GM19395 (cell line): ENCODE data around the gene CCDC102A.

Experiments
- ATAC-seq: cut with Tn5 transposase; IDR thresholded peaks from one replicate; pipeline ENCODE4 v1.9.1; 2021; ENCODE audit warnings: mild to moderate bottlenecking, moderate library complexity; ENCODE audit not compliant: unreplicated experiment

The CCDC102A gene

DNA sequence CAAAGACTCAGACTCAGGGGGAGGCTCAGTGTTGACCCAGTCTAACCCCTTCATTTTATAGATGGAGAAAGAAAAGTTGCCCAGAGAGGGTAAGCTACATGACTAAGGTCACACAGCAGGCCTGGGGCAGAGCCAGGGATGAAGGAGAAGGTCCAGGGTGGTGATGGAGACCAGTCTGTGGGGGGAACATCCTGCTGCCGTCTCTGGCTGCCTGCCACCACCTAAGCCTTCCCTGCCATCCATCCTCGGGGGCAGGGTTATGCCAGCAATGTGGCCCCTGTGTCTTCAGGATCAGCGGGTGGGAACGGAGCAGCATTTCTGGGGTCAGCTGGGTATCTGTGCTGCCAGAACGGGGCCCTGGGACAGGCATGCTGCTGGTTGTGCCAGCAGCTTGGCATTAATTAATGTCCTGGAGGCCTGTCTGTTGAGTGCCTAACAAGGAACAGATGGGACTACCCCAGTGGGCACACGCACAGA lies 55.6 kb downstream of the CCDC102A start:
- ATAC-seq: no peak

DNA sequence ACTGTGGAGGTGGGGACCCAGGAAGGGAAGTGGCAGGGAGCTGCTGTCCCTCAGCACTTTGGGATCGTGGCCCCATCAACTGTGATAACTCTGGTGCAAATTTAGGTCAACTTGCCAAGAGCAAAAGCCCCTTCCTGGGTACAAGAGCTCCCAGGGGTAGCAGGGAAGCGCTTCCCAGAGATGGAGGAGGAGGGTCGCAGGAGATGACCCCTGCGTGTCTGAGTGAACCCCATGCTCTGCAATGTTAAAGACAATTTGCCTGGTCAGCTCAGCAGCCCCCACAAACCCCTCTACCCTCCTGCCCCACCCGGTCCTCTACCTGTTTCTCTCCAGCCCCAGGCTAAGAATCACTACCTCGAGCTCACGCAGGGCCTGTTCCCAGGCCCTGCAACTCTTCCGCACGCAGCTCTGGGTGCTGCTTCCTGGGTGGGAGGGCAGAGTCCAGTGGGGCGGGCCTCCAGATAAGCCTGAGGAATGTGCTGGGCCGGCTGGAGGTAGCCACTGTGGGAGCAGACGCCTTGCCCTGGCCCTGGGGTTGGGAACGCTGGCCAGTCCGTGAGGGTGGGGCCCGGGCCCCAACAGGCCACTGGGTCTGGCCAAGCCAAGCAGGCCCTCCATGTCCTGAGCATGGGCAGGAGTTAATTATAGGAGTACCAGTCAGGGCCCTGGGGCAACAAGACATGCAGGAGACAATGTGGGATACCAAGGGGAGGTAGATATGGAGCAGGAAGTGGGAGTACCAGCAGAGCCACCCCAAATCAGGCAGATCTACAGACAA lies 56.2 kb downstream of the CCDC102A start:
- ATAC-seq: no peak

DNA sequence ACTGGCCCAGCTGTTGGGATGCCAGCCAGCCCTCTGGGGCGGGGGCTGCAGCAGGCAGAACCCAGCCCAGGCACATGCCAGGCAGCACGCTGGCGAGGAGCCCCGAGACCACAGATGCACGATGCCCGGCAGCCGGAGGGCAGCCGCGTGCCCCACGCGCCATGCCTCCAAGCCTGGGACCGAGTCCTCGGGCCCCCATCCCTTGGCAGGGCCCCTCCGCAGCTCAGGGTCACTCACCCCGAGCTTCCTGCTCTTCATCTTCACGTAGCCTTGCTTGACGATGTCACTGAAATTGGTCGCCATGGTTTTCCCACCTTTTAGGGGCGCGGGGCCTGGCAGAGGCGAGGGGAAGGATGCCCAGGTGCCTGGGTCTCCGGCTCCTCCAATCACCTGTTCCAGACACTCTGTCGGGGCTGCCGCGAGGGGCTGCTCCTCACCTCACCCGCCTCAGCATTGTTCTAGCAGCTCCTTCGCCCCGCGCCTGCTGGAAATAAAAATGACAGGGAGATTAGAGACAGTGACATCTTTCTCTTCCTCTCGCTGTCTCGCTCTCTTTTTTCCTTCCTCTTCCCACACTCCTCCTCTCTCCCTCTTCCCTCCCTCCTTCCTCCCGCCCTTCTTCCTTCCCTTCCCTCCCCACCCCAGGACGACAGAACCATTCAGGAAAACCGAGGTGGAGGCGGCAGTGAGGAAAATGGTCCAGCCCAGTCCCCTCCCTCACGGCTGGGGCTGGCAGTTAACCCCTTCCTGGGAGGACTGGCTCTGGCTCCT lies 57.0 kb downstream of the CCDC102A start:
- ATAC-seq: no peak

DNA sequence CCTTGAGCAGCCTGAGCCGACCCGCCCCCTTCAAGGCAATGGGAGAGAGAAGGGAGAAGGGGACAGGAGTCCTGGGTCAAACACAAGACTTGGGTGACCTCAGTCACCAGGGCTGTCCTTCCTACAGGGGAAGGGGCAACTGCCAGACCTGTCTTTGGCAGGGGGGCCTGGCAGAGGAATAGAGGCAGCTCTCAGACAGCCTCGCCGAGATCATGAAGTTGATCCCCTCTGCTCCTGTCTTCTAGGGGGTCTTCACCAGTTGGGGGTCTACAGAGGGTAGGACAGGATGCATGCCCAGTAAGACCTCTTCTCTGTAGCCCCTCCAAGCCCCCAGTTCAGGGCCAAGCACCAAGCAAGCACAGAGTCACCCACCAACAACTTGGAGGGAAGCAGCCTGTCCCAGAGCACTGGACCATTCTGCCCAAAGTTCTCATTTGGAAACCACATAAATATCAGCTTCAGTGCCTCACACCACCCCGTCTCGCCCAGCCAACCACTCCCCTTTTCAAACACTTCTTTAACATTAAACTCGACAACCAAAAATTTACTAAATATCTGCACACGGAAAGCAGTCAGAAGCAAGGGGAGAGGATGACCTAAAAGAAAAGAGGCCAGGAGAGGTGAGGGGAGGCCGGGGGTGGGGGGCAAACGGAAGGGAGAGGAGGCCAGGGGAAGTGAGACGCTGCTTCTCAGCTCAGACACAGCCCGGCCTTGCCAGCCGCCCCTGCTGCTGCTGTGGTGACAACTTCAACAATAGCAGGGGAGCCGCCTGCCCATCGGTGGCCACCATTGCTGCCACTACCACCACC lies 57.8 kb downstream of the CCDC102A start:
- ATAC-seq: no peak

DNA sequence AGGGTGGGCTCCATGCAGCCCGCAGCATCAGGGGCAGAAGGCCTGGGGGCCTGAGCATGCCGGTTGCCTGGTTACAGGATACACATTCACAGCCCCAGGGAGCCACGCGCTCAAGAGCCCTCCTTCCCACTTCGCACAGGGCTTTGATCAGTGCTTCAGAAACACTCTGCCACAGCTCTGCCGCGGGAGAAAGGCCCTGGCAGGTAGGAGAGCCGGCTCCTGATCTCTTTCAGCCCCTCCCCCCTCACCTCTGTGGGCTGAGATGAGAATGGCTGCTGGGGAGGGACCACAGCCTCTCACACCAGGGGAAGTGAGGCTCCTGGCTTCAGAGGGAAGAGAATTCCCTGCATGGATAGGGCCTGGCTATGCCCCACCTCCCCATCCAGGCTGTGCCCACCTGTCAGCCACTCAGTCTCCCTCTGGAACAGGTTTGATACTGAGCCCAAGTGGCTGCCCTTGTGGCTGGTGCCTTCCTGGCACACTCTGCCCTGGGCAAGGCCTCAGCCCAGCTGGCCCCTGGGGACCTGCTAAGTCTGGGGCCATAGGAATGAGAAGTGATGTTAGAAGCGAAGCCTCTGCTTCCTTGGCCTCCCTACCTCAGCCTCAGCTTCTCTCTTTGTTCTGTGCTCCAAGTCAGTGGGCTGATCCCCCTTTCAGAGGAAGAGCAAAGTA lies 58.7 kb downstream of the CCDC102A start:
- ATAC-seq: no peak

DNA sequence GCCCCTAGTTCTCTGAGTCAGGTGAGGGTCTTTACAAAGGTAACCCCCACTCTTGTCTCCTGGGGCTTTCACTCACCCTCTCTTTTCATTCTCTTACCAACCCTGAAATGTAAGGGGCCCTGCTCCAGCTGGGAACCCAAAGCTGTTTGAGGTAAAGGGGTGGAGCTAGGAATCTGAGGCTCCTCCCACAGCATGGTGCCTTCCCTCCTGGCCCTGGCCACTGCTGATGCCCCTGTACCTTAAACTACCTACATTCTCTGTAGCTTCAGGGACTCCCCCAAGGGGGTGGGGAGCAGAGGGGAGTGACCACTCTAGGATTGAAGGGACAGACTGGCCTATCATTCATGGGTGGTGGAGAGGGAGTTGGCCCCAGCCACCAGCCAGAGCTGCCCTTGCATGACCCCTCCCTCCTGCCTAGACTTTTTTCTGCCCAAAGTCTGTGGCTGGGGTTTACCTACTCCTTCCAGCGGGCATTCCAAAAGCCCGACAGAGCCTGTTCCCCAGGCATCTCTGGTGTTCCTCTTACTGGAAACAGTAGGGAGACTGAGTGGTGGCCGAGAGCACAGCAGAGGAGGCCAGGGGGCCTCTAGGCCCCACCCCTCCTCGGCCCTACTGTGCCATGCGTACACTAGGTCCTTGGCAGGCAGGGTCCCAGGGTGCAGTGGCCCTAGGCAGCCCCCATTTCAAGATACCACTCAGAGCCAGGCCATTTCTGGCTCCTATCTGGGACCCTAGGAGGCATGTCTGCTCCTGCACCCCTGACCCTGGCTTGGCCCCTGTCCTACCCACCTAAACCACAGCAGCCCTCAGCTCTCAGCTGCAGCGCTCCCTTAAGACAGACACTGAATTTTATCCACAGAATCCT lies 59.6 kb downstream of the CCDC102A start:
- no peak for ATAC-seq

DNA sequence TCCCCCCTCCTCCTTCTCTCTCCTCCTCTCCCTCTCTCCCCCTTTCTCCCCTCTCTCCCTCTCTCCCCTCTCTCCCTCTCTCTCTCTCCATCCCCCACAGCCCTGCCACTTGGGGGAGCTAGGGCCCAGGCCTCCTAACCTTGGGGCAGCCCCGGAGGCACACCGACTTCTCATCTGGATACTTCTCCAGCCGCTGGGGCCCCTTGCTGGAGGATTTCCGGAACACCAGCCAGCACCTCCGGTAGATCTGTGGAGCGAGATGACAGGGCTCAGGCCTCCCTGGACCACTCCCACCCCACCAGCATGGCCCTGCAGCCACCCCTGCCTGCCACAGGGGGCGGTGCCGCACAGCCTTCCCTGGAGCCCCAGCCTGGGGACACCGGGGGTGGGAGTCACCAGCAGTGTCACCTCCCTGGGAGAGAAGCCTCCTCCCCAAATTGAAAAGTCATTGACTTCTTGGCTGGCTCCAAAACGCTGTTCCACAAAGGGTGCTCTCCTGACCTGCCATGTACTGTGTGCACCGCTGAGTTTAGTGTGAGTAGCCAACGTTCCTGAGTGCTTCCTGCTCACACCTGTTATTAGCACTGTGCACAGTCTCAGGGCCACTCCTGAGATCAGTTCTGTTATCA lies 60.5 kb downstream of the CCDC102A start:
- peak; percentile 84 for ATAC-seq

DNA sequence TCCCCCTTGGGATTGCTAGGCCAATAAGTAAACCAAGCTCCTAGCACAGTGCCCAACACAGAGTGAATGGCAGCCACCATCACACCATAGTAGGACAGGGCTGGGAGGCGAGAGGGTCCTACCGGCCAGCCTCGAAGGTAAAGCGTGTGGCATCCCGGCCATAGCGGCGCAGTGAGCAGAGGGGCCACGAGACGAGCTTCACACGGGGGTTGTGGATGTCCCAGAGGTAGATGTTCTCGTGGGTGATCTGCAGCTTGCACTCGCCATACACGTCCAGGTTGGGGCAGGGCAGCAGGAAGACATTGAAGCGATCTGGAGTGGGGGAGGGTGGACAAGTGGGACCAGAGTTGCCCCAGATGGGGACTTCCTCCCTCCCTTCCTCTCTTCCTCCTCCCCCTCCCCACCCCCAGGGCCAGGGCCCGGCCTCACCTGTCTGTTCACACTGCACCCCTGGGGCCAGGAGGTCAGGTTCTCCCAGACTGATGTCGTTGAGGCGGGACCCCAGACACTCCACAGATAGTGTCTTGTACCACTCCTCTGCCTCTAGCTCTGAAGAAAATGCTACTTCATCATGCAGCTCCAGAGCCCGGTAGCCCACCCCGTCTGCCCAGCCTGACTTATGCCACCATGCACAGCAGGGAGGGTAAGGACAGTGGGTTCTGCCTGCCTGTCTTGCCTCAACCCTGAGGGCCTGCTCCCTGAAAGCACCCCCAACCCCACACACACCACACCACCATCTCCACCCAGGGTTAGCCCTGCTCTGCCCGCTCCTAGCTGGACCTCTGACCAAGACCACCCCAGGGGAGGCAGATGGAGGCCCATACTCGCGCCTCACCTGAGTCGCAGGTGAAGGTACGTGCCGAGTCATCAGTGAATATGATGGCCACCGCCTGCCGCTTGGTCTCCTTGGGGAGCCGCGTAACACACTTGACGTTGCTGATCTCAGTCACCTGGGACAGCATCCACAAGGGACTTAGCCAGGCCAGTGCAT lies 61.4 kb downstream of the CCDC102A start:
- no peak for ATAC-seq

DNA sequence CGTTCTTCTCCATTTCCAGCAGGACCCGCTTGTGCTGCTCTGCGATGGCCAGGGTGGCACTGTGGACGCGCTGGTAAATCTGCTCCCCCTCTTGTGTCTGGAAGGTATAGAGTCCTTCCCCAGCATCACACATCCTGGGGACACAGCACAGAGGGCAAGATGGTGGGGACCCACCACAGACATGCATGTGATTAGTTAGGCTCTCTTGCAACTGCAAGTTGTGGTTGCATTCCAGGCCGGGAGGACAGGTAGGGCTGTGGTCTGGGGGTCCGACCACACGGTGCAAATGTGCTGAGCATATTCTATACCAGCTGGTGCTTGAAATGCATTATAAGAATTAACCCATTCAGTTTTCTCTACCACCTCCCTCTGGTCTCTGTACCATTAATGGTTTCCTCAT lies 62.5 kb downstream of the CCDC102A start:
- ATAC-seq: no peak

DNA sequence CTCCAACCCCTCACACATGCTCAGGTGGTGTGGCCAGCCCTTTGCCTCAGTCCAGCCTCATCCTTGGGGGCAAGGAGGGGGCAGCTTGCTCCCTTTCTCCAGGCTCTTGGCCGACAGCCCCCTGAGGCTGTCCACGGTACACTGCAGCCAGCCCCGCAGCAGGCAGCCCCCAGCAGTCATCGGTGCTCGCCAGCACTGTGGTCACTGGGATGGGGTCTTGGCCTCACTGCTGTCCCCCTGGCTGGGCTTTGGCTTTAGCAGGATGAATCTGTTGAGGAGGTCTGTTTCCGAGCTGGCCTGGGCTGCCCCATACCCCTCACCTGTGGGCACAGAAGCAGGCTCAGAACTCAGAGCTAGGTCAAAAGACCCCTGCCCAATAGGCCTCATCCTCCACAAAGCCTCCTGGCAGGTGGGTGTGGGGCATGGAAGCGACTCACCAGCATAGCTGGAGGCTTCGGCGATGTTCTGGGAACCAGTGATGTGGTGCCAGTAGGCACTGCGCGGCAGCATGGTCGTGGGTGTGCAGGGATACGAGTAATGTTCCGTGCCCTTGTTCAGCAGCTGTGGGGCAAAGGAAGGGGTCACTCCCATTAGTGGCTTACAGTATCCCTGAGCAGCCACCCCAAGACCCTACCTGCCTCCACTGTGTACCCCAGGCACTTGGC lies 63.1 kb downstream of the CCDC102A start:
- no peak for ATAC-seq

DNA sequence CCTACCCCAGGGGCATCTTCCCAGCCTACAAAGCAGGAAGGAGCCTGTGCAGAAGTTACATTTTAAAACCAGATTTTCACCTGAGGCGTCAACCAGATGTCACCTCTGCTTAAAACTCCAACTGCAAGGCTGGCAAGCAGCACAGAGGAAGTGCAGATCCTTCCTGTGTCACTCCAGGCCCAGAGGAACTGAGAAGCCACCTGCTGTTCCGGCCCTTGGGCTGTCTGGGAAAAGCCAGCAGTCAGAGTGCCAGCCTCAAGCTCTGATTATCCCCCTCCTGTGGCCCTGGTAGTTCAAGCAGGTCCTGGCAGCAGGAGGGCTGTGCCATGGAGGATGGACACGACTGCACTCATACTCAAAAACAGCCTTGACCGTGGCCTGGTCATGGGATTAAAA lies 63.7 kb downstream of the CCDC102A start:
- ATAC-seq: no peak

DNA sequence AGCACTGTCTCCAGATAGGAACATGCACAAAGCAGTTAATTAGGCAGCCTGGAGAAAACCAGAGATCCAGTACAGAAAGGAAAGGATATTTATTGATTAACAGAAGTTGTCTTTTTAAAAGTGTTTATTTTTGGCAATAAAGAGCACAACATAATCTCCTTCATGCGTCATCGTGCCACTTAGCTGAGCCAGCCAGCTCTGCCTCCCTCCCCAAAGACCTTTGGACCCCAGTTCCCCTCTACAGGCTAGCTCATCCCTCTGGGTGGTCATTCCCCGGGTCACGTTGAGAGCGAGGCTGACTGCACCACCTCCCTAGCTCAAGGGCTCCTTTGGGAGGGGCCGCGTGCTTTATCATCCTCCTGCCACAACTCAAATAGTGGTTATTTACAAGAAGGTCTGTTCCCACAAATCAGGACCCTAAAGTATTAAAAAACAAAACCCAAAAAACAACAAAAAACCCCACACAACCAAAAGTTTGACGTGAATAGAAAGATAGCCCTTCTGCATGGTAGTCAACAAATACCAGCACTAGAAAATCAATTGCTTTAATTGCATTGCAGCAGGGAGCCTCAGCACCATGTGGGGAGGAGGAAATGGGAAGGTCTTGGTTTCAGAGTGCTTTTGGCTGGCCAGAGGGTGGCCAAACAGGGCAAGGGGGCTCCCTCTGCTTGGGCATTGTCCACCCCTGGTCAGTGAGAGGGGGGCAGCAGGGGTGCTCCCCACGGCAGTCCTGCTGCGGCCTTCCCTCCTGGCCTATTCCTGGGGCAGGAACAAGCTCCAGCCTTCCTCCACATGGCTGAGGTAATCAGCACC lies 64.3 kb downstream of the CCDC102A start:
- no peak for ATAC-seq

DNA sequence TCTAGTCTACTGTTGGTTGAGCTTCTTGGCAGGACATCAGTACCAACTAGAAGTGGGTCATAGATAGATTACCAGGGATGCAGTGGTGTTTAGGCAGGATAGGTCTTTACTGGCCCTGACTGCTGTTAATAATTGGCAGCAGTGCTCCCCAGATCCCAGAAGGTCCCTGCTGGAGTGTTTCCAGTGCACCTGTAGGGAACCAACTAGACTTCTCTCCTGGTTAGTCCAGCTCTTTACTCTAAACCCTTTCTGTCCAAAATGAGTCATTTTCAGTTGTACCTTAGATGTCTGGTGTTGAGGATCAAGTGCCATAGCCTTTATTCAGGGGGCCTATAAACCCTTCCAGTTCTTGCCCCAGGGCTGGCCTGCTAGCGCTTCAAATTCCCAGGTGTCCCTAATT lies 65.2 kb downstream of the CCDC102A start:
- ATAC-seq: no peak

DNA sequence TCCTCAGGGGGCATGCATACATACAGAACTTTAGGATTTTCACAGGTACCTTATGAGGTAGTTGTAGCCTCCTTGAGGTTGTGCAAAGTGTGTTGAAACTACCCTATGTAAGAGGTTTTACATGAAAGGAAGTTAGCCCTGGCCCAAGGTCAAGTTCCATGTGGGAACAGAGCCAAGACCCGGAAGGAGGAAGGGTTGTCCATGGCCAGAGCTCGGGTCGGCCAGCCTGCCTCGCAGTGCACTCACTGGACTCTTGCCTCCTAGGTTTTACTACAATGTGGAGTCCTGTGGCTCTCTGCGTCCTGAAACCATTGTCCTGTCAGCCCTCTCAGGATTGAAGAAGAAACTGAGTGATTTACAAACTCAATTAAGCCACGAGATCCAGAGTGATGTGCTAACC lies 65.7 kb downstream of the CCDC102A start:
- no peak for ATAC-seq

DNA sequence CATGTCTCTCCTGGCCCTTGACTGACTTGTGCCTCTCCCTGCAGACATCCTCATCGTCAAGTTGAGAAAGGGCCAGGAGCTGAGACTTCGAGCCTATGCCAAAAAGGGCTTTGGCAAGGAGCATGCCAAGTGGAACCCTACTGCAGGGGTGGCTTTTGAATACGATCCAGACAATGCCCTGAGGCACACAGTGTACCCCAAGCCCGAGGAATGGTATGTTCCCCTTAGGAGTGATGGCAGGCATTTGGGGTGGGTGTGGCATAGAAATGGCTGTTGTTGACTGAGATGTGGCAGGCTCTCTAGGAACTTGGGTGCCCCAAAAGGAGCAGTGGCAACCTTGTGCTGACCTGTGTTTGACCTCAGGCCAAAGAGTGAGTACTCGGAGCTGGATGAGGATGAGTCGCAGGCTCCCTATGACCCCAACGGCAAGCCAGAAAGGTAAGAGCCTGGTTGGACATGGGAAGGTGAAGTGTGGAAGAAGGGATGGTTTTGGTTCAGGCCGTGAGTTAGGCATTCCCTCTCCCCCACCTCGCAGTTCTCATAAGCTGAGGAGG lies 66.4 kb downstream of the CCDC102A start:
- no peak for ATAC-seq

DNA sequence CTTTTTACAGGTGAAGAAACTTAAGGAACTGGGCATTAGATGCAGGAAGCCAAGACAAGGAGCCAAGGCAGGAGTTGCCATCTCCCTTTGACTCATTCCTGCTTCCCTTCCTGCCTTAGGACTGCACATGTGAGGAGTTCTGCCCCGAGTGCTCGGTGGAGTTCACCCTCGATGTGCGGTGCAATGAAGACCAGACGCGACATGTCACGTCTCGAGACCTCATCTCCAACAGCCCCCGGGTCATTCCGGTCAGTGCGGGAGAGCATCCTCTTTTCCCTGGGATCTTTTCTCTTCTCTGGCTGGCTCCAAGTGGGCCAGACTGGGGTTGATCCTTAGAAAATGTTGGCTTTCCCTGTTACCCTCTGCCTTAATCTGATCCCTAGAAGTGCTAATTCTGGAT lies 67.3 kb downstream of the CCDC102A start:
- ATAC-seq: no peak

DNA sequence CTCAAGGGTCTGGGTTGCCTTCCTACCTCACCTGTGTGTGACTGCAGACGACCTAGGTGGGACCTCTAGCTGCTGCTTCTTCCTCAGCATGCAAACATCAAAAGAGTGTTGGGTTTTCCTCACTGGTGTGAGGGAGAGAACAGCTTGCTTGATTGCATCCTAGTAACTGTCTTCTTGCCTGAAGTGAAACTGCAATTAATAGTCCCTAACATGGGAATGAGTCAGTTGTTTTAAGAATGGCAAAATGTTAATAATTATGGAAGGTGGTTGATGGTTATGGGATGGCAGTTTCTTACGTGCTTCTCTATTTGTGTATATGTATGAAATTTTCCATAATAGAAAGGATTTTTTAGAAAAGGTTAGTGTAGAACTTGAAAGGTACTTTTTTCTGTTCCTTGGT lies 68.0 kb downstream of the CCDC102A start:
- no peak for ATAC-seq
